GM23338 (cell line): ENCODE measurements around the gene ROBO1. TPM values are rescaled to one million over a fixed set of nuclear protein-coding genes. Genes with fewer than 3 reads are reported as not detected.

Source experiments
- ATAC-seq: fragments of 200-7000 bp; cut with Tn5 transposase; 3 replicates; pipeline ENCODE4 v1.9.1; 2020
- DNase-seq: peaks from one replicate; pipeline ENCODE4 v3.0.0-alpha.2; 2015; ENCODE audit warnings: low spot score
- H2AFZ ChIP-seq: fragments of 200-600 bp; sonication (generic); 2 replicates; pipeline ENCODE4 v1.8.0; 2016; ENCODE audit warnings: antibody characterized with exemption, mild to moderate bottlenecking, moderate library complexity
- H3F3A ChIP-seq: fragments of 200-600 bp; sonication (generic); replicated peaks from 2 replicates; pipeline ENCODE4 v1.8.0; 2017; ENCODE audit warnings: antibody characterized with exemption, mixed run types, low read depth
- H3K27ac ChIP-seq: fragments of 200-600 bp; sonication (generic); 2 replicates; pipeline ENCODE4 v1.6.1; 2016; ENCODE audit warnings: low read depth
- H3K27me3 ChIP-seq: fragments of 200-600 bp; sonication (generic); 2 replicates; pipeline ENCODE4 v1.8.0; 2016; ENCODE audit warnings: mild to moderate bottlenecking, mixed run types, moderate library complexity; ENCODE audit not compliant: insufficient read depth
- H3K36me3 ChIP-seq: fragments of 200-600 bp; sonication (generic); 2 replicates; pipeline ENCODE4 v1.8.0; 2016; ENCODE audit warnings: mild to moderate bottlenecking; ENCODE audit not compliant: insufficient read depth
- H3K4me1 ChIP-seq: fragments of 200-600 bp; sonication (generic); 2 replicates; pipeline ENCODE4 v1.8.0; 2016; ENCODE audit warnings: mild to moderate bottlenecking, moderate library complexity; ENCODE audit not compliant: insufficient read depth
- H3K4me2 ChIP-seq: fragments of 200-600 bp; sonication (generic); 2 replicates; pipeline ENCODE4 v1.7.1; 2017; ENCODE audit warnings: mixed run types
- H3K4me3 ChIP-seq: fragments of 200-600 bp; sonication (generic); 2 replicates; pipeline ENCODE4 v1.6.1; 2016; ENCODE audit warnings: mixed run types
- H3K79me2 ChIP-seq: fragments of 200-600 bp; sonication (generic); replicated peaks from 2 replicates; pipeline ENCODE4 v1.8.0; 2017; ENCODE audit warnings: mild to moderate bottlenecking; ENCODE audit not compliant: insufficient read depth
- H3K9me2 ChIP-seq: fragments of 200-600 bp; sonication (generic); 2 replicates; pipeline ENCODE4 v1.8.0; 2017; ENCODE audit not compliant: insufficient read depth
- H4K20me1 ChIP-seq: fragments of 200-600 bp; sonication (generic); replicated peaks from 2 replicates; pipeline ENCODE4 v1.8.0; 2017; ENCODE audit warnings: mild to moderate bottlenecking; ENCODE audit not compliant: insufficient read depth
- H3K27ac Mint-ChIP-seq: 2 replicates; pipeline ENCODE4 v1.8.0; 2020; ENCODE audit warnings: inconsistent platforms, mild to moderate bottlenecking, moderate library complexity, mixed read lengths
- H3K27me3 Mint-ChIP-seq: 3 replicates; pipeline ENCODE4 v1.8.0; 2022; ENCODE audit warnings: low read depth, mild to moderate bottlenecking, moderate library complexity, mixed read lengths, inconsistent platforms; ENCODE audit not compliant: insufficient read depth, poor library complexity
- H3K36me3 Mint-ChIP-seq: 3 replicates; pipeline ENCODE4 v1.8.0; 2021; ENCODE audit warnings: low read depth, mild to moderate bottlenecking, inconsistent platforms, moderate library complexity, mixed read lengths
- H3K4me1 Mint-ChIP-seq: 3 replicates; pipeline ENCODE4 v1.8.0; 2020; ENCODE audit warnings: mild to moderate bottlenecking, inconsistent platforms, mixed read lengths
- H3K4me3 Mint-ChIP-seq: 3 replicates; pipeline ENCODE4 v1.8.0; 2021; ENCODE audit warnings: moderate library complexity, mild to moderate bottlenecking, inconsistent platforms, mixed read lengths
- H3K9me3 Mint-ChIP-seq: 3 replicates; pipeline ENCODE4 v1.8.0; 2020; ENCODE audit warnings: moderate library complexity, mild to moderate bottlenecking, inconsistent platforms, mixed read lengths
- CREB1 ChIP-seq: fragments of 250-450 bp; sonication (Bioruptor Pico); IDR thresholded peaks from 2 replicates; pipeline ENCODE4 v1.5.0; 2020; ENCODE audit warnings: low read depth, mild to moderate bottlenecking, moderate library complexity
- CTCF ChIP-seq, 2 experiments: fragments of 200-600 bp in 1 of 2; sonication (generic) in 1 of 2; conservative IDR thresholded peaks; 2 replicates each; pipeline versions ENCODE4 v1.5.1 to v1.6.1; 2016 to 2017; ENCODE audit warnings: antibody characterized with exemption in 2 of 2, low read depth in 2 of 2, mild to moderate bottlenecking in 2 of 2, moderate library complexity in 1 of 2
- EZH2 ChIP-seq: fragments of 200-600 bp; sonication (generic); IDR thresholded peaks from one replicate; pipeline ENCODE4 v1.8.0; 2017; ENCODE audit warnings: antibody characterized with exemption, mild to moderate bottlenecking, low read depth; ENCODE audit not compliant: unreplicated experiment
- EZH2phosphoT487 ChIP-seq: fragments of 200-600 bp; sonication (generic); IDR thresholded peaks from one replicate; pipeline ENCODE4 v1.8.1; 2018; ENCODE audit warnings: antibody characterized with exemption; ENCODE audit not compliant: unreplicated experiment
- JUNB ChIP-seq: IDR thresholded peaks from one replicate; pipeline ENCODE4 v1.6.1; 2016; ENCODE audit warnings: antibody characterized with exemption; ENCODE audit not compliant: unreplicated experiment
- NANOG ChIP-seq: IDR thresholded peaks from 2 replicates; pipeline ENCODE4 v1.6.1; 2016; ENCODE audit warnings: antibody characterized with exemption, borderline replicate concordance
- POLR2AphosphoS5 ChIP-seq: IDR thresholded peaks from 2 replicates; pipeline ENCODE4 v1.6.1; 2016; ENCODE audit warnings: antibody characterized with exemption, low read depth
- STAT1 ChIP-seq: IDR thresholded peaks from one replicate; pipeline ENCODE4 v1.6.1; 2016; ENCODE audit warnings: antibody characterized with exemption; ENCODE audit not compliant: unreplicated experiment
- ZNF331 ChIP-seq: fragments of 250-450 bp; sonication (Bioruptor Pico); IDR thresholded peaks from 2 replicates; pipeline ENCODE4 v1.5.0; 2020; ENCODE audit warnings: low read depth, mild to moderate bottlenecking, moderate library complexity
- ZNF462 ChIP-seq: fragments of 250-450 bp; sonication (Bioruptor Pico); IDR thresholded peaks from 2 replicates; pipeline ENCODE4 v1.5.0; 2020; ENCODE audit warnings: mild to moderate bottlenecking, moderate library complexity
- polyA plus RNA-seq: library from polyadenylated mRNA; unstranded; fragments of >200 nt; fragmentation: Nextera tagmentation; extraction: Ambion mirVana; gene quantifications from 2 replicates; pipeline ENCODE4 v1.2.1, GENCODE V29; 2016
- total RNA-seq: library from RNA; depleted of rRNA; stranded (reverse); fragments of >200 nt; shearing (Covaris generic); gene quantifications from 2 replicates; pipeline ENCODE4 v1.2.3, GENCODE V29; 2014

Gene ROBO1
- total and polyA plus RNA-seq, 2 experiments from 2014 or later: 19.2 to 78.3 TPM

- H3K9me2 ChIP-seq: no peaks in the 10 kb centered on the region
- H3K27me3 ChIP-seq: no peaks in the 10 kb centered on the region
- no peak overlapping the region for H3K27ac ChIP-seq
- Mint-ChIP-seq H3K9me3 (no peaks in the 10 kb centered on the region), H3K27me3 (no peaks in the 10 kb centered on the region), H3K4me3 (no peak overlapping the region), H3K36me3 (no peaks in the 10 kb centered on the region), H3K27ac (peak overlapping the region; percentile 0; the same call in 1 of the 2 replicates), H3K4me1 (peaks cover 12% of the 10 kb centered on the region)
- peaks cover 3% of the 10 kb centered on the region; the same call in 1 of the 2 replicates for H3K79me2 ChIP-seq
- no peak overlapping the region for H3K4me3 ChIP-seq
- DNase-seq: no peak
- H2AFZ ChIP-seq: no peak overlapping the region
- no peak for ATAC-seq
- H4K20me1 ChIP-seq: no peaks in the 10 kb centered on the region; the same call in 1 of the 2 replicates
- no peak for TF ChIP-seq POLR2AphosphoS5
- no peak for TF ChIP-seq NANOG
- no peak for TF ChIP-seq CTCF (conservative IDR thresholded peaks at IDR 0.05; ENCODE audit: low read depth in 2 of 2)
- no peak for TF ChIP-seq JUNB
- no peak overlapping the region for H3K4me2 ChIP-seq
- no peaks in the 10 kb centered on the region for H3F3A ChIP-seq
- H3K36me3 ChIP-seq: no peaks in the 10 kb centered on the region
- peaks cover 13% of the 10 kb centered on the region for H3K4me1 ChIP-seq
Observed at GRCh38 chr3:78848392-78849288, 919.2 kb downstream of the ROBO1 start.

GRCh38 chr3:78847603-78848002 lies 920.2 kb downstream of the ROBO1 start:
- no peak overlapping the region for H3K4me3 ChIP-seq
- H3K36me3 ChIP-seq: no peaks in the 10 kb centered on the region
- H3K79me2 ChIP-seq: peaks cover 3% of the 10 kb centered on the region; the same call in 1 of the 2 replicates
- DNase-seq: no peak
- Mint-ChIP-seq H3K27ac (no peak overlapping the region), H3K27me3 (no peaks in the 10 kb centered on the region), H3K4me3 (no peak overlapping the region), H3K9me3 (no peaks in the 10 kb centered on the region), H3K4me1 (peaks cover 12% of the 10 kb centered on the region), H3K36me3 (no peaks in the 10 kb centered on the region)
- no peak overlapping the region for H3K4me2 ChIP-seq
- H3K27ac ChIP-seq: no peak overlapping the region
- no peaks in the 10 kb centered on the region for H3F3A ChIP-seq
- ATAC-seq: no peak
- no peak overlapping the region for H2AFZ ChIP-seq
- no peaks in the 10 kb centered on the region; the same call in 1 of the 2 replicates for H4K20me1 ChIP-seq
- peaks cover 13% of the 10 kb centered on the region for H3K4me1 ChIP-seq
- H3K27me3 ChIP-seq: no peaks in the 10 kb centered on the region
- H3K9me2 ChIP-seq: no peaks in the 10 kb centered on the region
- no peak for TF ChIP-seq ZNF462
- no peak for TF ChIP-seq EZH2
- TF ChIP-seq EZH2phosphoT487: no peak
- TF ChIP-seq STAT1: no peak
- no peak for TF ChIP-seq JUNB
- no peak for TF ChIP-seq CTCF (conservative IDR thresholded peaks at IDR 0.05; ENCODE audit: low read depth in 2 of 2)
- no peak for TF ChIP-seq NANOG
- TF ChIP-seq CREB1 (CRISPR knock-in tag): no peak
- TF ChIP-seq ZNF331 (CRISPR knock-in tag): no peak
